WERI-Rb-1 (cell line): ENCODE measurements around the gene MAGI1.

Experiments
- DNase-seq: peaks from one replicate; pipeline ENCODE4 v3.0.0-alpha.2; 2020
- H3K27ac ChIP-seq: fragments of 250-450 bp; sonication (Bioruptor Pico); 2 replicates; pipeline ENCODE4 v1.5.1; 2020; ENCODE audit warnings: mild to moderate bottlenecking, moderate library complexity
- H3K27me3 ChIP-seq: fragments of 250-450 bp; sonication (Bioruptor Pico); 2 replicates; pipeline ENCODE4 v1.5.1; 2021; ENCODE audit warnings: mild to moderate bottlenecking, low read depth, moderate library complexity; ENCODE audit not compliant: insufficient read depth, severe bottlenecking
- H3K36me3 ChIP-seq: fragments of 250-450 bp; sonication (Bioruptor Pico); 2 replicates; pipeline ENCODE4 v1.5.1; 2020; ENCODE audit warnings: mild to moderate bottlenecking, moderate library complexity
- H3K4me3 ChIP-seq: 2 replicates; pipeline ENCODE4 v1.5.1; 2011; ENCODE audit warnings: low read depth, mild to moderate bottlenecking, control low read depth, low read length
- H3K9me3 ChIP-seq: fragments of 250-450 bp; sonication (Bioruptor Pico); 2 replicates; pipeline ENCODE4 v1.5.1; 2021; ENCODE audit warnings: mild to moderate bottlenecking, moderate library complexity; ENCODE audit not compliant: severe bottlenecking
- CTCF ChIP-seq: IDR thresholded peaks from 2 replicates; pipeline ENCODE4 v1.5.1; 2011; ENCODE audit warnings: low read depth, mild to moderate bottlenecking, control low read depth, inconsistent platforms, low read length

Gene MAGI1

GRCh38 chr3:65689436-65689835, 349.3 kb downstream of the MAGI1 start:
- no peak for TF ChIP-seq CTCF
- Histone ChIP-seq H3K4me3 (no peak overlapping the region), H3K27me3 (no peaks in the 10 kb centered on the region), H3K27ac (no peak overlapping the region), H3K36me3 (no peaks in the 10 kb centered on the region), H3K9me3 (no peaks in the 10 kb centered on the region)
- DNase-seq: no peak

GRCh38 chr3:65687741-65688140, 351.0 kb downstream of the MAGI1 start:
- Histone ChIP-seq H3K4me3 (no peak overlapping the region), H3K27ac (no peak overlapping the region), H3K36me3 (no peaks in the 10 kb centered on the region), H3K9me3 (no peaks in the 10 kb centered on the region), H3K27me3 (no peaks in the 10 kb centered on the region)
- TF ChIP-seq CTCF: no peak
- DNase-seq: no peak

DNA sequence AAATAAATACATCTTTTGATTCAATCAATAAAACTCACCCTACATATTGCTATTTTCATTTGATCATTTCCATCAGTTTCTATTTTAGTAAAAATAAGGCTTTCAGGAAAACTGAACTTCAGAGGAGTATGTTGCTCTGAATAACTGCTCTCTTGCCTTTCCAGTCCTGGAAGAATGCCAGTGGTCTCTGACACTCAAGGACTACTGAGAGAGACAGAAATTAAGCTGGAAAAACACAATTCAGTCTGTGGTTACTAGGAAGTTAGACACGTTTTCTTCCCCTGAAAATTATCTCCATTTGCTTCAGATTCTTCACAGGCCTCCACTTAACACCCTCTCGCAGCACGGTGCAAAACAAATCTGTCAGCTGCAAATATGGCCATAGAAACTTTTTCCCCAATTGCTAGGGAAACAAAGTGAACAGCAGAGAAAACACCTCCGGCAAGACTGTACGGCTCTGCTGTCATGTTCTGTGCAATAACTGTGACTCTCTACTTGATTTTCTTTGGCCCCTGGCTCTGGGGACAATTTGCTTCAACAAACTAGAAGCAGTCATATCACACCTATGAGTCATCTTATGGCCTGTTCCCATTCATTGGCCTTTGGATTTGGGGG, 353.0 kb downstream of the MAGI1 start:
- TF ChIP-seq CTCF: no peak
- Histone ChIP-seq H3K4me3 (no peak overlapping the region), H3K36me3 (no peaks in the 10 kb centered on the region), H3K9me3 (no peaks in the 10 kb centered on the region), H3K27ac (no peak overlapping the region), H3K27me3 (no peaks in the 10 kb centered on the region)
- no peak for DNase-seq

DNA sequence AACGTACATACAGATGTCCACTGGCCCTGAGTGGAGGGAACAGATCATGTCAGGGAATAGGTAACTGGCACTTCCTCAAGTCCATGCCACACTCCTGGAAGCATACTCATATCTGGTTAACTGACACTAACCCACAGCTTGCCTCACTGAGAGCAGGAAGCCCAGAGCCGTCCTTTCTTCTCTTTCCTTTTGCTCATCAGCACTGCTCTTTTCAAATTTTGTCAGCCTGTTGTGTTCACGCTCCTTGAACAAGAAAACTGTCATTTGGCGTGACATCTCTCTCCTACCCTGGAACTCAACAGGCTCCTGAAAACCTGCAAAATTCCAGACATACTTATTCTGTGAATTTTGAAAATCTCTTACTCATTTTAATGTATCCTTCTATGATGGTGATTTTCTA, 360.2 kb downstream of the MAGI1 start:
- no peaks in the 10 kb centered on the region for H3K9me3 ChIP-seq
- DNase-seq: no peak
- no peak for TF ChIP-seq CTCF
- H3K36me3 ChIP-seq: no peaks in the 10 kb centered on the region
- no peaks in the 10 kb centered on the region for H3K27me3 ChIP-seq
- no peak overlapping the region for H3K4me3 ChIP-seq
- no peak overlapping the region for H3K27ac ChIP-seq

DNA sequence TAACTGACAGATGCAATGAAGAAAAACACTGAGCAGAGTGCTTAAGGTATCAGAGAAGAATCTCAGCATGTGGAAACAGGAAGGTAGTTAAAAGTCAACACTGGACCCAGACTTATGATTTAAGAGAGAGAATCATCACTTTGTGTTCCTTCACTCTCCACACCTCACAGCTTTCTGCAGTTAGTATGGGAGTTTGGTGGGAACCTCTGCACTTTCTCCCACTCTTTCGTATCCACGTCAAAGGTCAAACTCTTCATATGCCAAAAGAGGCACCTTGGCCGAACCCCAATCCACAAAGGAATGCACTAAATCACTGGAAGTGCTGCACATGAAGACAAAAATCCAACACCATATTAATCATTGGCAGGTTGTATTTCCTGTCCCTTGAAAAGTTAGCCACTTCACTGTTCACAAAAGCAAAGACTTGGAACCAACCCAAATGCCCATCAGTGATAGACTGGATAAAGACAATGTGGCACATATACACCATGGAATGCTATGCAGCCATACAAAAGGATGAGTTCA, 361.2 kb downstream of the MAGI1 start:
- TF ChIP-seq CTCF: no peak
- no peak for DNase-seq
- H3K36me3 ChIP-seq: no peaks in the 10 kb centered on the region
- no peaks in the 10 kb centered on the region for H3K9me3 ChIP-seq
- no peak overlapping the region for H3K27ac ChIP-seq
- H3K27me3 ChIP-seq: no peaks in the 10 kb centered on the region
- no peak overlapping the region for H3K4me3 ChIP-seq

GRCh38 chr3:65676580-65676979, 362.1 kb downstream of the MAGI1 start:
- DNase-seq: no peak
- no peaks in the 10 kb centered on the region for H3K9me3 ChIP-seq
- H3K36me3 ChIP-seq: no peaks in the 10 kb centered on the region
- no peak for TF ChIP-seq CTCF
- H3K27ac ChIP-seq: no peak overlapping the region
- no peak overlapping the region for H3K4me3 ChIP-seq
- H3K27me3 ChIP-seq: no peaks in the 10 kb centered on the region
